Measurements from ENCODE around the gene SULT1B1. TPM values are rescaled to one million over a fixed set of nuclear protein-coding genes. Genes with fewer than 3 reads are reported as not detected.
A peak's percentile ranks its signal among the peaks of the same experiment; 100 is the strongest.

Gene SULT1B1
- total and polyA plus RNA-seq, 5 experiments from 2014 or later: 13.2 to 25.2 (median 18.2) TPM

DNA sequence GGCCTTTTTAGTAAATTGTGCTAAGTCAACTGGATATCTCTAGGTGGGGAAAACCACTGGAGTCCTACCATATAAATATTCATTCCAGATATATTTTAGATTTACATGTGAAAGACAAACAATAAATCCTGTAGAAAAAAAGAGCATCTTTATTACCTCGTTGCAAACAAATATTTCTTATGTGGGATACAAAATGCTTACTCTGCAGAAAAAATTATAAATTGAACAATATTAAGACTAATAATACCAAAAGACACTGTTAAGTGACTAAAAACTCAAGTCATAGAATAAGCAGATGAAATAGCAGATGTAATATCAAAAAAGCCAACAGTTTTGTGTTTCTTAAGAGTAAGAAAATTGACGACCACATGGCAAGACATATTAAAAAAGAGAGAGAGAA is 43.8 kb downstream of the SULT1B1 start:
- Mint-ChIP-seq H3K4me3 (no peak overlapping the region), H3K36me3 (peaks cover 0 to 7% (median 5%) of the 10 kb centered on the region in 3 donors), H3K4me1 (peaks cover 0 to 7% (median 3%) of the 10 kb centered on the region in 4 donors), H3K27ac (no peak overlapping the region), H3K9me3 (peaks cover 0 to 2% (median 0%) of the 10 kb centered on the region in 9 donors), H3K27me3 (no peaks in the 10 kb centered on the region)
- DNase-seq (no peak), ATAC-seq (no peak)
- POLR2A ChIA-PET: no interaction called here

- POLR2A ChIA-PET: no interaction called here
Measured at GRCh38 chr4:69714086-69714485, 46.3 kb downstream of the SULT1B1 start.

DNA sequence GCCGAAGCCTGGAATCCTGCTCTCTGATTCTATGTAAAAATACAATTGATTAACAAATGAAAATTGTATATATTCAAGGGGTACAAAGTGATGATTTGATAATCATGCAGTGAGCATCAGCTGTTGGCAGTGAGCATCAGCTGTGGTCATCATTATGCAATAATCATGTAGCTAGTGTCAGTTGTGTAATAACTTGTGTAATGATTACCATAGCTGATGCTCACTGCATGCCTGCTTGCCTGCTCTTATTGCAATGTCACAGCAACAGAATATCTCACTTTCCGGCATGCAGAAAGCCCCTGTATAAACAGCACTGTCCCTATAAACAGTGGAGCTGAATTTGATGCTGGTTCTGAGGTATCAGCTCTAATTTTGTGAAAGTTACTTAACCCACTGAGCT is 46.8 kb downstream of the SULT1B1 start:
- H3K4me3 Mint-ChIP-seq: no peak overlapping the region
- H3K4me1 Mint-ChIP-seq: peaks cover 0 to 4% (median 1%) of the 10 kb centered on the region in 4 donors
- POLR2A ChIA-PET: no interaction called here
- peak overlapping the region in 1 of 10 donors; percentile 1 for H3K27ac Mint-ChIP-seq
- H3K9me3 Mint-ChIP-seq: peaks cover 3 to 18% (median 7%) of the 10 kb centered on the region in 9 donors
- H3K27me3 Mint-ChIP-seq: no peaks in the 10 kb centered on the region
- H3K36me3 Mint-ChIP-seq: peaks cover 0 to 12% (median 9%) of the 10 kb centered on the region in 3 donors
- DNase-seq (no peak), ATAC-seq (no peak)

More at GRCh38 chr4:69714086-69714485, 46.3 kb downstream of the SULT1B1 start:
- Mint-ChIP-seq H3K9me3 (peaks cover 3 to 18% (median 7%) of the 10 kb centered on the region in 9 donors), H3K4me1 (peaks cover 0 to 7% (median 3%) of the 10 kb centered on the region in 4 donors), H3K27ac (no peak overlapping the region), H3K27me3 (no peaks in the 10 kb centered on the region), H3K4me3 (no peak overlapping the region), H3K36me3 (peaks cover 0 to 12% (median 9%) of the 10 kb centered on the region in 3 donors)
- no peak for ATAC-seq
- no peak for DNase-seq

DNA sequence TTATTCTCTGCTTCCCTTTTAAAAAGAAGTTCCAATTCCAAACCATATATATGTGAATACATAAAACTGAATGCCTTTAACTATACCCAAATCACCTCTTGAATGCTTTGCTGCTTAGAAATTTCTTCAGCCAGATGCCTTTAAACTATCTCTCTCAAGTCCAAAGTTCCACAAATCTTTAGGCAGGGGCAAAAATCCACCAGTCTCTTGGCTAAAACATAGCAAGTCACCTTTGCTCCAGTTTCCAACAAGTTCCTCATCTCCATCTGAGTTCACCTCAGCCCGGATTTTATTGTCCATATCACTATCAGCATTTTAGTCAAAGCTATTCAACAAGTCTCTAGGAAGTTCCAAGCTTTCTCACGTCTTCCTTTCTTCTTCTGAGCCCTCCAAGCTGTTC is 49.8 kb downstream of the SULT1B1 start:
- H3K27me3 Mint-ChIP-seq: no peaks in the 10 kb centered on the region
- H3K4me3 Mint-ChIP-seq: no peak overlapping the region
- peaks cover 0 to 12% (median 9%) of the 10 kb centered on the region in 3 donors for H3K36me3 Mint-ChIP-seq
- no peak for ATAC-seq
- POLR2A ChIA-PET: no interaction called here
- DNase-seq: no peak
- H3K27ac Mint-ChIP-seq: peak overlapping the region in 1 of 10 donors; percentile 7
- peaks cover 0 to 8% (median under 1%) of the 10 kb centered on the region in 4 donors for H3K4me1 Mint-ChIP-seq
- H3K9me3 Mint-ChIP-seq: peaks cover 3 to 18% (median 7%) of the 10 kb centered on the region in 9 donors

DNA sequence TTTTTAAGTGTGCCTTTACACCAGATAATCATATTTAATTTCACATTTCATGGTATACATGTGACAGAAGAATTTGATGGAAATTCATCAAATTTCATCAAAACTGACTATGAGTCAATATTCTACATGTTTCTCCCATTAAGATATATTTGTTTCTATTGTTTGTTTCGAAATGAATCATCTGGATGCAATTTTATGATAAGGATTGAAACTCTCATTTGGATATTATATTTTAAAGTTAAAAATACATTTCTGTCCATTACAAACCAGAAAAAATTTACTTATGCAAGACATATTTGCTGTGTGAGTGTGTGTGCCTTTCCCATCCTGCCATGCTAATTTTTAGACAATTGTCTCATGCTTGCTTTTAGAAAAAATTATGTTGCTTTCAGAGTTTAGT is 52.2 kb downstream of the SULT1B1 start:
- no peak overlapping the region for H3K27ac Mint-ChIP-seq
- H3K9me3 Mint-ChIP-seq: peaks cover 3 to 18% (median 7%) of the 10 kb centered on the region in 9 donors
- H3K4me3 Mint-ChIP-seq: no peak overlapping the region
- H3K4me1 Mint-ChIP-seq: peaks cover 0 to 8% (median under 1%) of the 10 kb centered on the region in 4 donors
- H3K27me3 Mint-ChIP-seq: no peaks in the 10 kb centered on the region
- H3K36me3 Mint-ChIP-seq: peaks cover 0 to 12% (median 9%) of the 10 kb centered on the region in 3 donors
- DNase-seq: no peak
- POLR2A ChIA-PET: no interaction called here
- ATAC-seq: no peak

DNA sequence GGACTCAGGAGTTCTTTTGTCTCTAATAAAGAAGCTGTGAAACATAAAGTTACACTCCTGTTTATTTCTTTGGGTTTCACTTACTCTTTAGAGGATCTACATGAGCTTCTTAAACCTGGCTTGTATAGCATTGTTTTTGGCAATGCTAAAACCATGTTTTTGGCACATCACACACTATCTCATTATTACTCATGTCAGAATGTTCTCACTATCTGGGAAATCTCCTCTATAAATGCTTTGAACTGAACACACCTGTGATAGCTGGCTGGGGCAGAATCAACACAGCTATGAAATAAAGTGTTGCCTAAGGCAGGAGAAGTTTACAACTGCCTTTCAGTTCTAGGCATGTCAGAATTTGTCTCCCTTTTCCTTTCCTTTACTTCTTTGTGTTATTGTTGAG is 52.6 kb downstream of the SULT1B1 start:
- DNase-seq: no peak
- Mint-ChIP-seq H3K4me1 (peaks cover 0 to 8% (median under 1%) of the 10 kb centered on the region in 4 donors), H3K36me3 (peaks cover 0 to 12% (median 9%) of the 10 kb centered on the region in 3 donors), H3K4me3 (no peak overlapping the region), H3K27ac (no peak overlapping the region), H3K27me3 (no peaks in the 10 kb centered on the region), H3K9me3 (peaks cover 3 to 18% (median 7%) of the 10 kb centered on the region in 9 donors)
- POLR2A ChIA-PET: no interaction called here
- no peak for ATAC-seq

- H3K36me3 Mint-ChIP-seq: peaks cover 0 to 23% (median 19%) of the 10 kb centered on the region in 3 donors
- no peak for DNase-seq
- no peak for ATAC-seq
- H3K4me1 Mint-ChIP-seq: peaks cover 0 to 2% (median 0%) of the 10 kb centered on the region in 4 donors
- POLR2A ChIA-PET: no interaction called here
- no peak overlapping the region for H3K4me3 Mint-ChIP-seq
- no peak overlapping the region for H3K27ac Mint-ChIP-seq
- no peaks in the 10 kb centered on the region for H3K27me3 Mint-ChIP-seq
- peaks cover 0 to 21% (median 11%) of the 10 kb centered on the region in 9 donors for H3K9me3 Mint-ChIP-seq
Measured at GRCh38 chr4:69702201-69702600, 58.2 kb downstream of the SULT1B1 start.

DNA sequence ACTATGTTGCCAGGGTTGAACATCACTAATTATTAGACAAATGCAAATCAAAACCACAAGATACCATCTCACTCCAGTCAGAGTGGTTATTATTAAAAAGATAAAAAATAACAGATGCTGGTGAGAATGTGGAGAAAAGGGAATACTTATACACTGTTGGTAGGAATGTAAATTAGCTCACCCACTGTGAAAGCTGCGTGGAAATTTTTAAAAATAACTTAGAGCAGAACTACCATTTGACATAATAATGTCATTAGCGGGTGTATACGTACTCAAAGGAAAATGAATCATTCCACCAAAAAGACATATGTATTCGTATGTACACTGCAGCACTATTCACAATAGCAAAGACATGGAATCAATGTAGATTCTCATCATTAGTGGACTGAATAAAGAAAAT is 58.7 kb downstream of the SULT1B1 start:
- H3K9me3 Mint-ChIP-seq: peaks cover 0 to 26% (median 11%) of the 10 kb centered on the region in 9 donors
- DNase-seq (no peak), ATAC-seq (no peak)
- H3K27ac Mint-ChIP-seq: no peak overlapping the region
- peaks cover 0 to 23% (median 19%) of the 10 kb centered on the region in 3 donors for H3K36me3 Mint-ChIP-seq
- no peaks in the 10 kb centered on the region for H3K27me3 Mint-ChIP-seq
- H3K4me1 Mint-ChIP-seq: peaks cover 0 to 2% (median 0%) of the 10 kb centered on the region in 4 donors
- no peak overlapping the region for H3K4me3 Mint-ChIP-seq
- POLR2A ChIA-PET: no interaction called here

DNA sequence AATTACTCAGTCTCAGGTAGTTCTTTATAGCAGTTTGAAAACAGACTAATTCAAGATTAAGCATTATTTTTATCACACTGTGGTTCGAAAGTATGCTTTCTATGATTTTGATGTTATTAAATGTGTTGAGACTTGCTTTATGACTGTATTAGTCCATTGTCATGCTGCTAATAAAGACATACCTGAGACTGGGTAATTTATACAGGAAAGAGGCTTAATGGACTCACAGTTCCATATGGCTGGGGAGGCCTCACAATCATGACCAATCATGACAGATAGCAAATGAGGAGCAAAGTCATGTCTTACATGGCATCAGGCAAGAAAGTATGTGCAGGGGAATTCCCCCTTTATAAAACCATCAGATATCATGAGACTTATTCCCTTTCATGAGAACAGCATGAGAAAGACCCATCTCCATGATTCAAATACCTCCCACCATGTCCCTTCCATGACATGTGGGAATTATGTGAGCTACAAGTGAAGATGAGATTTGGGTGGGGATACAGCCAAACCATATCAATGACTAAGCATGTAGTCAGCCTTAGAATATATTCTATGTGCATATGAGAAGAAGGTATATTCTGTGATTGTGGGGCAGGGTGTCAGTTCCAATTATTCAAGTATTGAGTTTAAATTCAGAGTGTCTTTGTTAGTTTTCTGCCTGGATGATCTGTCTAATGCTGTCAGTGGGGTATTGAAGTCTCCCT is 62.7 kb downstream of the SULT1B1 start:
- Mint-ChIP-seq H3K36me3 (peaks cover 0 to 28% (median 19%) of the 10 kb centered on the region in 3 donors), H3K4me1 (peaks cover 0 to under 1% (median 0%) of the 10 kb centered on the region in 4 donors), H3K27ac (no peak overlapping the region), H3K9me3 (peaks cover 0 to 28% (median 13%) of the 10 kb centered on the region in 9 donors), H3K27me3 (no peaks in the 10 kb centered on the region), H3K4me3 (no peak overlapping the region)
- POLR2A ChIA-PET: no interaction called here
- ATAC-seq (no peak), DNase-seq (no peak)

GRCh38 chr4:69689599-69689998 is 70.8 kb downstream of the SULT1B1 start:
- no peaks in the 10 kb centered on the region for H3K9me3 Mint-ChIP-seq
- peaks cover 0 to 2% (median 0%) of the 10 kb centered on the region in 3 donors for H3K36me3 Mint-ChIP-seq
- DNase-seq: peak in 4 of 10 donors; percentile 4 to 58 (median 50)
- POLR2A ChIA-PET: interaction anchor here (0.7 to 1.0 kb wide), 2 partner anchors 134 to 189 kb away, joined by 3 read pairs; no protein-coding TSS in a partner anchor
- no peaks in the 10 kb centered on the region for H3K27me3 Mint-ChIP-seq
- H3K4me3 Mint-ChIP-seq: peak overlapping the region in 8 of 10 donors; percentile 9 to 72 (median 46)
- H3K27ac Mint-ChIP-seq: peak overlapping the region in 1 of 10 donors; percentile 32
- peaks cover 0 to 4% (median 2%) of the 10 kb centered on the region in 4 donors for H3K4me1 Mint-ChIP-seq
- ATAC-seq: no peak

- Mint-ChIP-seq H3K27ac (no peak overlapping the region), H3K4me3 (no peak overlapping the region), H3K4me1 (peaks cover 0 to 3% (median 1%) of the 10 kb centered on the region in 4 donors), H3K9me3 (no peaks in the 10 kb centered on the region), H3K27me3 (no peaks in the 10 kb centered on the region), H3K36me3 (no peaks in the 10 kb centered on the region)
- POLR2A ChIA-PET: no interaction called here
- no peak for DNase-seq
- no peak for ATAC-seq
Measured at GRCh38 chr4:69684804-69685203, 75.6 kb downstream of the SULT1B1 start.

All from naive thymus-derived CD8-positive, alpha-beta T cell (primary cell).